A549 (cell line): ENCODE data around the gene NDUFV2. TPM values are rescaled to one million over a fixed set of nuclear protein-coding genes. Genes with fewer than 3 reads are reported as not detected.
A peak's percentile ranks its signal among the peaks of the same experiment; 100 is the strongest.

Experiments
- ATAC-seq, 2 experiments: fragments of 200-7000 bp in 1 of 2; fragments of >200 bp in 1 of 2; cut with Nextera tagmentation in 1 of 2; cut with Tn5 transposase in 1 of 2; 3 replicates each; pipeline versions ENCODE4 v1.8.0 to v1.9.1; 2018 to 2020; ENCODE audit warnings: mild to moderate bottlenecking in 1 of 2, moderate library complexity in 1 of 2
- CTCF ChIA-PET: fragments of 300-600 bp; sonication (Branson Sonifier 250); formaldehyde crosslinking; extraction: SDS; loops from one replicate; lab custom pipeline; 2021; ENCODE audit warnings: antibody characterized with exemption, inconsistent platforms; lab: Yijun Ruan, JAX
- POLR2A ChIA-PET: fragments of 350-600 bp; formaldehyde crosslinking; extraction: SDS; loops from one replicate; lab custom pipeline; 2021; ENCODE audit warnings: antibody characterized with exemption, inconsistent platforms; lab: Yijun Ruan, JAX
- DNase-seq, 2 experiments: peaks; one replicate each; pipeline versions ENCODE4 v3.0.0 to v3.0.0-alpha.2; 2011 to 2016; ENCODE audit warnings: low read depth in 1 of 2, low spot score in 1 of 2
- FAIRE-seq: peaks from 2 replicates; lab custom pipeline; 2011; peaks lifted over from hg19 to GRCh38; lab: Jason Lieb, UNC
- H3K27ac ChIP-seq, 2 experiments: fragments of >200 bp; sonication (Bioruptor Twin); formaldehyde crosslinking; 3 replicates each; pipeline ENCODE4 v1.5.1; 2016 to 2017
- H3K4me1 ChIP-seq: fragments of >200 bp; sonication (Bioruptor Twin); formaldehyde crosslinking; 3 replicates; pipeline ENCODE4 v1.6.1; 2016
- H3K4me2 ChIP-seq: fragments of >200 bp; sonication (Bioruptor Twin); formaldehyde crosslinking; 3 replicates; pipeline ENCODE4 v1.6.1; 2016
- H3K4me3 ChIP-seq: fragments of >200 bp; sonication (Bioruptor Twin); formaldehyde crosslinking; 3 replicates; pipeline ENCODE4 v1.5.1; 2016
- H3K9me3 ChIP-seq: fragments of >200 bp; sonication (Bioruptor Twin); formaldehyde crosslinking; 3 replicates; pipeline ENCODE4 v1.6.1; 2016
- BHLHE40 ChIP-seq: IDR thresholded peaks from 2 replicates; pipeline ENCODE4 v1.6.1; 2012; ENCODE audit warnings: low read depth, low read length, inconsistent platforms
- CBX2 ChIP-seq: fragments of 200-600 bp; sonication (generic); IDR thresholded peaks from 2 replicates; pipeline ENCODE4 v1.6.1; 2016; ENCODE audit warnings: low read depth, mild to moderate bottlenecking, borderline replicate concordance
- CEBPB ChIP-seq, 2 experiments: fragments of >200 bp in 1 of 2; sonication (Bioruptor Twin) in 1 of 2; formaldehyde crosslinking in 1 of 2; IDR thresholded peaks; 2 replicates each; pipeline ENCODE4 v1.6.1; 2012 to 2016
- CHD2 ChIP-seq: fragments of 150-350 bp; IDR thresholded peaks from 2 replicates; pipeline ENCODE4 v1.6.1; 2014; ENCODE audit warnings: low read length; ENCODE audit not compliant: partially characterized antibody
- CHD4 ChIP-seq: fragments of 200-600 bp; sonication (generic); IDR thresholded peaks from 2 replicates; pipeline ENCODE4 v1.6.1; 2016; ENCODE audit warnings: antibody characterized with exemption, mild to moderate bottlenecking, borderline replicate concordance
- FOSB ChIP-seq: fragments of 250-450 bp; sonication (Bioruptor Pico); IDR thresholded peaks from 2 replicates; pipeline ENCODE4 v1.5.0; 2020; ENCODE audit warnings: mild to moderate bottlenecking, moderate library complexity
- GATA3 ChIP-seq: IDR thresholded peaks from 2 replicates; pipeline ENCODE4 v1.6.1; 2012; ENCODE audit warnings: borderline replicate concordance
- HDAC2 ChIP-seq: fragments of 200-600 bp; sonication (generic); IDR thresholded peaks from 2 replicates; pipeline ENCODE4 v1.6.1; 2016
- HEYL ChIP-seq: fragments of 250-450 bp; sonication (Bioruptor Pico); IDR thresholded peaks from 2 replicates; pipeline ENCODE4 v1.8.0; 2021; ENCODE audit warnings: mild to moderate bottlenecking, moderate library complexity
- HOXA7 ChIP-seq: fragments of 250-450 bp; sonication (Bioruptor Pico); IDR thresholded peaks from 2 replicates; pipeline ENCODE4 v1.5.0; 2020; ENCODE audit warnings: mild to moderate bottlenecking, moderate library complexity
- JUN ChIP-seq, 2 experiments: fragments of >200 bp; sonication (Bioruptor Twin); formaldehyde crosslinking; IDR thresholded peaks; 2 replicates in 1 of 2; 3 replicates in 1 of 2; pipeline ENCODE4 v1.6.1; 2016 to 2017
- JUNB ChIP-seq: fragments of >200 bp; sonication (Bioruptor Twin); formaldehyde crosslinking; IDR thresholded peaks from 2 replicates; pipeline ENCODE4 v1.6.1; 2016
- KDM1A ChIP-seq: fragments of 200-600 bp; sonication (generic); IDR thresholded peaks from 2 replicates; pipeline ENCODE4 v1.6.1; 2016; ENCODE audit warnings: low read depth, mild to moderate bottlenecking
- KDM5A ChIP-seq: fragments of 200-600 bp; sonication (generic); IDR thresholded peaks from 2 replicates; pipeline ENCODE4 v1.6.1; 2016; ENCODE audit warnings: antibody characterized with exemption, mild to moderate bottlenecking
- MYC ChIP-seq: IDR thresholded peaks from 2 replicates; pipeline ENCODE4 v1.6.1; 2012; ENCODE audit warnings: mild to moderate bottlenecking, inconsistent platforms, low read length, improper control_type of control experiment, borderline replicate concordance
- NFE2L2 ChIP-seq: fragments of 150-350 bp; conservative IDR thresholded peaks from 2 replicates; pipeline ENCODE4 v1.6.1; 2014; ENCODE audit warnings: low read length
- POLR2A ChIP-seq: IDR thresholded peaks from 2 replicates; pipeline ENCODE4 v1.6.1; 2012; ENCODE audit warnings: mild to moderate bottlenecking, low read length
- RAD21 ChIP-seq, 2 experiments: fragments of >200 bp in 1 of 2; sonication (Bioruptor Twin) in 1 of 2; formaldehyde crosslinking in 1 of 2; IDR thresholded peaks in 1 of 2; conservative IDR thresholded peaks in 1 of 2; 2 replicates in 1 of 2; 3 replicates in 1 of 2; pipeline ENCODE4 v1.6.1; 2012 to 2018; ENCODE audit warnings: inconsistent platforms in 1 of 2
- RARB ChIP-seq: fragments of 250-450 bp; sonication (Bioruptor Pico); IDR thresholded peaks from 2 replicates; pipeline ENCODE4 v1.8.0; 2021; ENCODE audit warnings: mild to moderate bottlenecking, moderate library complexity
- RNF2 ChIP-seq: fragments of 200-600 bp; sonication (generic); IDR thresholded peaks from 2 replicates; pipeline ENCODE4 v1.6.1; 2016; ENCODE audit warnings: low read depth, mild to moderate bottlenecking, antibody characterized with exemption, moderate library complexity, borderline replicate concordance
- SREBF2 ChIP-seq: fragments of 450-650 bp; IDR thresholded peaks from 2 replicates; pipeline ENCODE4 v1.6.1; 2014; ENCODE audit warnings: mild to moderate bottlenecking, moderate library complexity
- TFCP2L1 ChIP-seq: fragments of 250-450 bp; sonication (Bioruptor Pico); IDR thresholded peaks from 2 replicates; pipeline ENCODE4 v1.5.0; 2021; ENCODE audit warnings: mild to moderate bottlenecking
- USF2 ChIP-seq: fragments of 450-650 bp; IDR thresholded peaks from 2 replicates; pipeline ENCODE4 v1.6.1; 2014; ENCODE audit warnings: antibody characterized with exemption
- ZC3H11A ChIP-seq: fragments of 450-650 bp; IDR thresholded peaks from 2 replicates; pipeline ENCODE4 v1.6.1; 2014; ENCODE audit warnings: antibody characterized with exemption, mild to moderate bottlenecking
- WGBS: methylation state at CpG from one replicate; pipeline ENCODE4 v1.1.6; 2017; ENCODE audit errors: missing lambda C conversion rate; 5-methylcytosine and 5-hydroxymethylcytosine counted together
- polyA plus RNA-seq, 4 experiments: library from polyadenylated mRNA; depleted of rRNA in 3 of 4; stranded (reverse); fragments of >200 nt; fragmentation: RNase III in 1 of 4; extraction: RNeasy Plus Mini Kit Qiagen cat#74134 plus additional on column Dnase treatment in 1 of 4; gene quantifications; 2 replicates in 3 of 4; 3 replicates in 1 of 4; pipeline ENCODE4 v1.2.3, GENCODE V29; 2011 to 2017
- TF ChIP-seq, protein P1 (sequence below): fragments of 250-450 bp; sonication (Bioruptor Pico); IDR thresholded peaks from 2 replicates; pipeline ENCODE4 v1.5.0; 2020; ENCODE audit warnings: low read depth, mild to moderate bottlenecking, moderate library complexity
- TF ChIP-seq, protein P2 (sequence below): fragments of 250-450 bp; sonication (Bioruptor Pico); IDR thresholded peaks from 2 replicates; pipeline ENCODE4 v1.5.0; 2021; ENCODE audit warnings: mild to moderate bottlenecking, moderate library complexity, borderline replicate concordance
- TF ChIP-seq, protein P3 (sequence below): fragments of 150-350 bp; IDR thresholded peaks from 2 replicates; pipeline ENCODE4 v1.6.1; 2014; ENCODE audit warnings: low read depth, mild to moderate bottlenecking, low read length

Gene NDUFV2
- polyA plus RNA-seq, 2 of the 4 experiments (the other 2 are of a cell fraction), result 115 to 180 TPM

- WGBS, result 78% methylated on average over 2 of the region's 2 CpGs
- DNase-seq (no peak), FAIRE-seq (no peak), ATAC-seq (no peak)
- H3K4me2 ChIP-seq, result no peak overlapping the region
- TF ChIP-seq KDM1A, result no peak
- TF ChIP-seq CBX2, result no peak
- TF ChIP-seq JUNB, result no peak
- TF ChIP-seq NFE2L2, result no peak
- no peak for TF ChIP-seq RNF2
- TF ChIP-seq FOSB (CRISPR knock-in tag), result no peak
- no peak for TF ChIP-seq ZC3H11A
- TF ChIP-seq TFCP2L1 (CRISPR knock-in tag), result no peak
- H3K27ac ChIP-seq, result peak overlapping the region; percentile 7 to 49; a peak in 3 of 6 replicates
- ChIA-PET CTCF (interaction anchor here (1.2 kb wide), 1 partner anchor 23 kb away, joined by 3 read pairs; no protein-coding TSS in a partner anchor), POLR2A (no interaction called here)
- H3K4me1 ChIP-seq, result peaks cover 42% of the 10 kb centered on the region
- no peak overlapping the region for H3K4me3 ChIP-seq
- no peaks in the 10 kb centered on the region for H3K9me3 ChIP-seq
These were observed 5.8 kb upstream of the NDUFV2 start for GRCh38 chr18:9096685-9097084.

DNA sequence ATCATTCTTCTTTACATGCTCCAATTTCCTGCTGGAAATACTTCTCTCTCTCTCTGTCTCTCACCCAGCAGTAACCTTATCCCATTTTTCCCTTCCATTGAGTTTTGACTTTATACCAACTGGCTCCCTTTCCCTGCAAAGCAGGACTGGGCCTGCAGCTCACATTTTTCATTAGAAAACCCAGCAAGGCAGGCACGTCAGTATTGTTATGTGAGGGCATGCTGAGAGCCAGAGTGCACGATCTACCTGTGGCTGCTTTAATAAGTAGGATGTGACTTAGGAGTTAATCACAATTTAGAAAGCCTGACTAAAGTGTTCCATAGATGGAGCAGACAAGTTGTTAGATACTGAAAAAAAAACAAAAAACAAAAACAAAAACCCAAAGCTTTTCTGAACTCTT lies 5.2 kb upstream of the NDUFV2 start:
- H3K4me1 ChIP-seq, result peaks cover 37% of the 10 kb centered on the region
- H3K9me3 ChIP-seq, result no peaks in the 10 kb centered on the region
- ATAC-seq, result no peak
- WGBS, result 89% methylated on average over 2 of the region's 2 CpGs
- H3K4me2 ChIP-seq, result no peak overlapping the region
- ChIA-PET CTCF (interaction anchor here (1.1 kb wide), 1 partner anchor 31 kb away, joined by 3 read pairs; no protein-coding TSS in a partner anchor), POLR2A (no interaction called here)
- no peak for DNase-seq
- TF ChIP-seq HOXA7 (CRISPR knock-in tag) (no peak), JUN (IDR thresholded peaks at IDR 0.05) (no peak), SREBF2 (no peak), USF2 (no peak), POLR2A (no peak), KDM5A (no peak)
- FAIRE-seq, result no peak
- no peak overlapping the region for H3K4me3 ChIP-seq
- 0 out of 6 replicates have a peak overlapping the region, but pooled peaks of 1 of the 2 experiments have one; percentile 43 for H3K27ac ChIP-seq

DNA sequence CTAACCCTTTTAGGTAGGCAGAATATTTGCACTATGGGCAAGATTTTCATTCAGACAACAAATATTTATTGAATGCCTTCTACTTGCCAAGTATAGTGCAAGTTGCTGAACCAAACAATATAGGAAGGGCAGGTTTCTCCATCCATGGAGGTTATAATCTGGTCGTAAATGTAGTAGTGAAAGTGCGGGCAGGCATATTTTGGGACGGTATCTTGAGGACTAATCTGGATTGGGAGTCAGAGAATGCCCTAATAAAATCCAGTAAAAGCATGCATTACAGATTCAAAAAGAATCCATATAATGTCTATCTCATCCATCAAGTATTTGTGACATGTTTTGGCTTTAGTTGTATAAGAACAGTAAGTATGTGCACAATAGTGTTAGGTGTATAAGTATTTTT lies 1.7 kb upstream of the NDUFV2 start:
- no peak for DNase-seq
- FAIRE-seq, result no peak
- Histone ChIP-seq H3K9me3 (no peaks in the 10 kb centered on the region), H3K4me1 (peaks cover 30% of the 10 kb centered on the region), H3K27ac (peak overlapping the region in 1 of 2 experiments; percentile 95; a peak in 1 of 6 replicates), H3K4me2 (no peak overlapping the region; the same call in 2 of the 3 replicates), H3K4me3 (no peak overlapping the region)
- POLR2A ChIA-PET, result no interaction called here
- 91% methylated on average over 3 of the region's 3 CpGs for WGBS
- CTCF ChIA-PET, result interaction anchor here (1.6 to 2.1 kb wide), 2 partner anchors 9 to 27 kb away, joined by 5 to 7 read pairs; no protein-coding TSS in a partner anchor
- no peak for ATAC-seq
- no peak for TF ChIP-seq BHLHE40
- TF ChIP-seq CHD2, result no peak
- TF ChIP-seq RARB (CRISPR knock-in tag), result no peak
- no peak for TF ChIP-seq HEYL (CRISPR knock-in tag)
- no peak for TF ChIP-seq CEBPB (IDR thresholded peaks at IDR 0.05)
- TF ChIP-seq, protein P1, sequence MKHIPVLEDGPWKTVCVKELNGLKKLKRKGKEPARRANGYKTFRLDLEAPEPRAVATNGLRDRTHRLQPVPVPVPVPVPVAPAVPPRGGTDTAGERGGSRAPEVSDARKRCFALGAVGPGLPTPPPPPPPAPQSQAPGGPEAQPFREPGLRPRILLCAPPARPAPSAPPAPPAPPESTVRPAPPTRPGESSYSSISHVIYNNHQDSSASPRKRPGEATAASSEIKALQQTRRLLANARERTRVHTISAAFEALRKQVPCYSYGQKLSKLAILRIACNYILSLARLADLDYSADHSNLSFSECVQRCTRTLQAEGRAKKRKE (CRISPR knock-in tag), result no peak
- TF ChIP-seq MYC, result no peak
- no peak for TF ChIP-seq CHD4
- TF ChIP-seq JUNB, result no peak
- TF ChIP-seq GATA3, result no peak
- no peak for TF ChIP-seq RAD21 (conservative IDR thresholded peaks at IDR 0.05 in 1 of 2, IDR thresholded peaks at IDR 0.05 in 1 of 2)
- TF ChIP-seq, protein P2, sequence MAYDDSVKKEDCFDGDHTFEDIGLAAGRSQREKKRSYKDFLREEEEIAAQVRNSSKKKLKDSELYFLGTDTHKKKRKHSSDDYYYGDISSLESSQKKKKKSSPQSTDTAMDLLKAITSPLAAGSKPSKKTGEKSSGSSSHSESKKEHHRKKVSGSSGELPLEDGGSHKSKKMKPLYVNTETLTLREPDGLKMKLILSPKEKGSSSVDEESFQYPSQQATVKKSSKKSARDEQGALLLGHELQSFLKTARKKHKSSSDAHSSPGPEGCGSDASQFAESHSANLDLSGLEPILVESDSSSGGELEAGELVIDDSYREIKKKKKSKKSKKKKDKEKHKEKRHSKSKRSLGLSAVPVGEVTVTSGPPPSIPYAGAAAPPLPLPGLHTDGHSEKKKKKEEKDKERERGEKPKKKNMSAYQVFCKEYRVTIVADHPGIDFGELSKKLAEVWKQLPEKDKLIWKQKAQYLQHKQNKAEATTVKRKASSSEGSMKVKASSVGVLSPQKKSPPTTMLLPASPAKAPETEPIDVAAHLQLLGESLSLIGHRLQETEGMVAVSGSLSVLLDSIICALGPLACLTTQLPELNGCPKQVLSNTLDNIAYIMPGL, result no peak
- TF ChIP-seq, protein P3, sequence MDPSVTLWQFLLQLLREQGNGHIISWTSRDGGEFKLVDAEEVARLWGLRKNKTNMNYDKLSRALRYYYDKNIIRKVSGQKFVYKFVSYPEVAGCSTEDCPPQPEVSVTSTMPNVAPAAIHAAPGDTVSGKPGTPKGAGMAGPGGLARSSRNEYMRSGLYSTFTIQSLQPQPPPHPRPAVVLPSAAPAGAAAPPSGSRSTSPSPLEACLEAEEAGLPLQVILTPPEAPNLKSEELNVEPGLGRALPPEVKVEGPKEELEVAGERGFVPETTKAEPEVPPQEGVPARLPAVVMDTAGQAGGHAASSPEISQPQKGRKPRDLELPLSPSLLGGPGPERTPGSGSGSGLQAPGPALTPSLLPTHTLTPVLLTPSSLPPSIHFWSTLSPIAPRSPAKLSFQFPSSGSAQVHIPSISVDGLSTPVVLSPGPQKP, result no peak
- no peak for TF ChIP-seq HDAC2
- TF ChIP-seq CBX2, result no peak
- no peak for TF ChIP-seq JUN (IDR thresholded peaks at IDR 0.05)
- no peak for TF ChIP-seq RNF2
